SK-N-SH (cell line): Measurements from ENCODE around the gene EZR.

Experiments used
- FOXM1 ChIP-seq: IDR thresholded peaks from 2 replicates; pipeline ENCODE4 v1.4.0; 2012; ENCODE audit warnings: low read depth, mild to moderate bottlenecking
- NFIC ChIP-seq: IDR thresholded peaks from 2 replicates; pipeline ENCODE4 v1.4.0; 2012; ENCODE audit warnings: borderline replicate concordance
- TF ChIP-seq, protein P1 (sequence below): IDR thresholded peaks from 2 replicates; pipeline ENCODE4 v1.4.0; 2012; ENCODE audit warnings: low read depth, borderline replicate concordance
- TF ChIP-seq, protein P2 (sequence below): fragments of 200-600 bp; sonication (generic); IDR thresholded peaks from 2 replicates; pipeline ENCODE4 v1.6.1; 2017; ENCODE audit warnings: antibody characterized with exemption, mild to moderate bottlenecking, moderate library complexity

DNA sequence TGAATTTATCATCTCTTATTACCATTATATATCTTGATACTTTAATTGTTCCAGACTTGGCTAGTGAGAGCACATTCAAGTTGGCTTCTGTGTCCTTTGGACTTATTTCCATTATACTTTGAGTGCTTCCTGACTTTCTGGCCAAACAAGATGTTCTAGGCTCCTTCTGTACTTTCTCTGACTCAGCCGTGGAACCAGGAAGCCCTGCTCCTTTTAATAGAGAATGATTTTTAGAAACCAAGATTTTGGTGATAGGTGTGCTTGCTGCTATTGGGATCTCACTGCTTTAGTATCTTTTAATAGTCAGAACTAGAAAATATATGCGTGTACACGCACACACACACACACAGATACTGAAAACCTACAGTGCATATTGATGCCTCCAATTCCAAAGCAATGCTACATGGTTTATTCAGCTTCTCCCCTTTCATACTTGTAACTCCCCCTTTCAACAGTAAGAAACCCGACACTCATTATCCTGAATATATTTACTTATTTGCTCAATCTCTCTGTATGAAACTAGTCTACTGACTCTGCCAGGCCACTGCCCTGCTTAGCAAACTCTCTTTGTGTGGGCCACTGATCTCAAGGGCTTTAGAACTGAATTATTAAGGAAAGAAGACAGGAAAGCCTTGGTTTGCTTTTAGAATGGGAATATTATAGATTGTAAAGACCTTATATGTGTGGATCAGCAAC lies 42.7 kb upstream of the EZR start:
- TF ChIP-seq, protein P1, sequence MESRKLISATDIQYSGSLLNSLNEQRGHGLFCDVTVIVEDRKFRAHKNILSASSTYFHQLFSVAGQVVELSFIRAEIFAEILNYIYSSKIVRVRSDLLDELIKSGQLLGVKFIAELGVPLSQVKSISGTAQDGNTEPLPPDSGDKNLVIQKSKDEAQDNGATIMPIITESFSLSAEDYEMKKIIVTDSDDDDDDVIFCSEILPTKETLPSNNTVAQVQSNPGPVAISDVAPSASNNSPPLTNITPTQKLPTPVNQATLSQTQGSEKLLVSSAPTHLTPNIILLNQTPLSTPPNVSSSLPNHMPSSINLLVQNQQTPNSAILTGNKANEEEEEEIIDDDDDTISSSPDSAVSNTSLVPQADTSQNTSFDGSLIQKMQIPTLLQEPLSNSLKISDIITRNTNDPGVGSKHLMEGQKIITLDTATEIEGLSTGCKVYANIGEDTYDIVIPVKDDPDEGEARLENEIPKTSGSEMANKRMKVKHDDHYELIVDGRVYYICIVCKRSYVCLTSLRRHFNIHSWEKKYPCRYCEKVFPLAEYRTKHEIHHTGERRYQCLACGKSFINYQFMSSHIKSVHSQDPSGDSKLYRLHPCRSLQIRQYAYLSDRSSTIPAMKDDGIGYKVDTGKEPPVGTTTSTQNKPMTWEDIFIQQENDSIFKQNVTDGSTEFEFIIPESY: no peak
- TF ChIP-seq, protein P2, sequence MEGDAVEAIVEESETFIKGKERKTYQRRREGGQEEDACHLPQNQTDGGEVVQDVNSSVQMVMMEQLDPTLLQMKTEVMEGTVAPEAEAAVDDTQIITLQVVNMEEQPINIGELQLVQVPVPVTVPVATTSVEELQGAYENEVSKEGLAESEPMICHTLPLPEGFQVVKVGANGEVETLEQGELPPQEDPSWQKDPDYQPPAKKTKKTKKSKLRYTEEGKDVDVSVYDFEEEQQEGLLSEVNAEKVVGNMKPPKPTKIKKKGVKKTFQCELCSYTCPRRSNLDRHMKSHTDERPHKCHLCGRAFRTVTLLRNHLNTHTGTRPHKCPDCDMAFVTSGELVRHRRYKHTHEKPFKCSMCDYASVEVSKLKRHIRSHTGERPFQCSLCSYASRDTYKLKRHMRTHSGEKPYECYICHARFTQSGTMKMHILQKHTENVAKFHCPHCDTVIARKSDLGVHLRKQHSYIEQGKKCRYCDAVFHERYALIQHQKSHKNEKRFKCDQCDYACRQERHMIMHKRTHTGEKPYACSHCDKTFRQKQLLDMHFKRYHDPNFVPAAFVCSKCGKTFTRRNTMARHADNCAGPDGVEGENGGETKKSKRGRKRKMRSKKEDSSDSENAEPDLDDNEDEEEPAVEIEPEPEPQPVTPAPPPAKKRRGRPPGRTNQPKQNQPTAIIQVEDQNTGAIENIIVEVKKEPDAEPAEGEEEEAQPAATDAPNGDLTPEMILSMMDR: no peak
- no peak for TF ChIP-seq FOXM1
- TF ChIP-seq NFIC: no peak
